Upper lobe of right lung (tissue), 1 donor: Measurements from ENCODE around the gene CTSA. TPM values are rescaled to one million over a fixed set of nuclear protein-coding genes. Genes with fewer than 3 reads are reported as not detected.

Source experiments
- ATAC-seq: fragments of 200-7000 bp; cut with Tn5 transposase; one replicate; pipeline ENCODE4 v1.9.1; 2020; ENCODE audit warnings: mild to moderate bottlenecking, moderate library complexity
- DNase-seq: peaks from one replicate; pipeline ENCODE4 v3.0.0-alpha.2; 2020
- H3K27ac ChIP-seq: fragments of 200-600 bp; one replicate; pipeline ENCODE4 v1.8.0; 2022
- H3K27me3 ChIP-seq: fragments of 200-600 bp; one replicate; pipeline ENCODE4 v1.8.0; 2022; ENCODE audit warnings: mild to moderate bottlenecking
- H3K36me3 ChIP-seq: fragments of 200-600 bp; one replicate; pipeline ENCODE4 v1.8.0; 2022
- H3K4me1 ChIP-seq: fragments of 200-600 bp; one replicate; pipeline ENCODE4 v1.8.0; 2022
- H3K4me3 ChIP-seq: fragments of 200-600 bp; one replicate; pipeline ENCODE4 v1.8.0; 2022; ENCODE audit warnings: mild to moderate bottlenecking
- H3K9me3 ChIP-seq: fragments of 200-600 bp; one replicate; pipeline ENCODE4 v1.8.0; 2022
- CTCF ChIP-seq: fragments of 200-600 bp; IDR thresholded peaks from one replicate; pipeline ENCODE4 v1.8.0; 2022; ENCODE audit warnings: antibody characterized with exemption
- intact Hi-C: fragments of 100-400 bp; cut with DNase I; formaldehyde crosslinking; loops from one replicate; pipeline ENCODE4 v1.11.0; 2022
- total RNA-seq: library from RNA; stranded (reverse); fragmentation: NEBNext Ultra II Directional; extraction: Animal tissue kit (Norgen Biotek cat#: 25700); gene quantifications from one replicate; pipeline ENCODE4 v1.2.1, GENCODE V29; 2021
- donor health status: DM: no; HTN: yes; CAD: no; lungs with severe emphysema.

Gene CTSA
- total RNA-seq, 1 donor from 2014 or later: 164 TPM

GRCh38 chr20:45907219-45907948, 16.2 kb downstream of the CTSA start:
- ATAC-seq: no peak
- Histone ChIP-seq H3K36me3 (no peaks in the 10 kb centered on the region), H3K9me3 (no peaks in the 10 kb centered on the region), H3K27me3 (no peaks in the 10 kb centered on the region), H3K4me1 (peaks cover 12% of the 10 kb centered on the region), H3K4me3 (no peak overlapping the region), H3K27ac (no peak overlapping the region)
- intact Hi-C loops: no loop called here
- DNase-seq: no peak
- no peak for TF ChIP-seq CTCF

DNA sequence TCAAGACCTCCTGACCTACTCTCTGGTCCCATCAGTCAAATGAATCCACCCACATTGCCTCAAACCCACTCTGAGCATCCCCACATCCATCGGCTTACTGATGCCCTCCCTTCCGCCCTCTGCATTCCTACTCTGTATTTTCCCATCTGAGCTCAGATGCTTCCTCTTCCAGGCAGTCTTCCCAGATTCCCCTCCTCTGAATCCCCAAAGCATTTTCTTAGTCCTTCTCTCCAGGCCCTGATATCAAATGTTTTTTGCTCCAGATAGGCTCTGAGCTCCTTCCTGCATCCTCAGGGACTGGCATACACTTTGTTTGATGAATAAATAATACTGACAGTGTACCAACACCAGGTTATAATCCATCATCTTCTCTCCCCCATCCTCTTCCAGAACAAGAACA, 16.9 kb downstream of the CTSA start:
- no peaks in the 10 kb centered on the region for H3K27me3 ChIP-seq
- no peak overlapping the region for H3K27ac ChIP-seq
- no peaks in the 10 kb centered on the region for H3K9me3 ChIP-seq
- peaks cover 15% of the 10 kb centered on the region for H3K4me1 ChIP-seq
- no peak for TF ChIP-seq CTCF
- ATAC-seq: no peak
- H3K36me3 ChIP-seq: no peaks in the 10 kb centered on the region
- H3K4me3 ChIP-seq: no peak overlapping the region
- intact Hi-C loops: no loop called here
- DNase-seq: no peak

DNA sequence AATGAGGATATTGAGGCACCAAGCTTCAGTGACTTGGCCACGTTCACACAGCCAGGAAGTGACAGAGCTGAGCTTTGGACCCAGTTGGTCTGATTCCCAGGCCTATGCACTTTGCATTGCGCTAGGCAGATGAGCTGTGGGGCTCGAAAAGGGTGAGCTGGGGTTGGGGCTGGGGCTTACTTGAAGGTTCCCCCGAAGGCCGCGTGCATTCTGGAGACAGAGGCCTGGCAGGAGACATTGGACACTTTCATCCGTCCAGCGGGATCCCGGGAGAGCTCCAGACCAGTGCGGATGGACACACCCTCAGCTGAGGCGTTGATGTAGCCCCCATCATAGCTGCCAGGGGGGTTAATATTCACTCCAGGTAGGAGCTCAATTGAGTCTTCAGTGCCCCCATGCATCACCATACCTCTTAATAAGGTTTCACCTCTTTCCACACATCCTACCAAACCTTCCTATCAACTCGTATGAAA, 18.2 kb downstream of the CTSA start:
- peaks cover 19% of the 10 kb centered on the region for H3K4me1 ChIP-seq
- no peak for DNase-seq
- H3K36me3 ChIP-seq: no peaks in the 10 kb centered on the region
- no peak overlapping the region for H3K4me3 ChIP-seq
- ATAC-seq: no peak
- H3K27ac ChIP-seq: no peak overlapping the region
- H3K9me3 ChIP-seq: no peaks in the 10 kb centered on the region
- intact Hi-C loops: no loop called here
- no peak for TF ChIP-seq CTCF
- no peaks in the 10 kb centered on the region for H3K27me3 ChIP-seq

DNA sequence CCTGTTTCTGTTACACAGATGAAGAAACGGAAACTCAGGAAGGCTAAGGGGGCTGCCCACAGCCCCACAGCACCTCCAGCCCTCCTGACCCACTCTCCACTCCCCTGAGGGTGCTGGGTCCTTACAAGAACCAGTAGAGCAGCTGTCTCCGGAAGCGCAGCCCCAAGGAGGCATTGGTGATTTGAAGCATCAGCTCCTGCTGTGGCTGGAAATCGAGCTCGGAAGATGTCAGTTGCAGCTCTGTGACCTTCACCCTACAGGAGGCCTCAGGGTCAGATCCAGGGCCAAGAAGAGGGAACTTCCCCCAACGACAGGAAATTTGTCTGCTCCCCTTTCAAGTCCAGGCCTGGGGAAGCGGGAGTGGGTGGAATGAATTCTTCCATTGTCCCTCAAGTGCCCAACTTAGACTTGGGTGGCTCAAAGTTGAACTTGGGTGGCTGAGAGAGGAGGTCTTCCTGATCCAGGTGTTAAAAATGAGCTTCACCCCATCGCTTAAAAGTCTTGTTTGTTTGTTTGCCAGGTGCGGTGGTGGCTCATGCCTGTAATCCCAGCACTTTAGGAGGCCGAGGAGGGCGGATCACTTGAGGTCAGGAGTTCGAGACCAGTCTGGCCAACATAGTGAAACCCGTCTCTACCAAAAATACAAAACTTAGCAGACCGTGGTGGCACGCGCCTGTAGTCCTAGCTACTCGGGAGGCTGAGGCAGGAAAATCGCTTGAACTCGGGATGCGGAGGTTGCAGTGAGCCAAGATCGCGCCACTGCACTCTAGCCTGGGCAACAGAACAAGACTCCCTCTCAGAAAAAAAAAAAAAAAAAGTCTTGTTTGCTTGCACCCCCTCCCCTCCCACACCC, 18.9 kb downstream of the CTSA start:
- ATAC-seq: peak; percentile 19
- Histone ChIP-seq H3K27ac (no peak overlapping the region), H3K36me3 (no peaks in the 10 kb centered on the region), H3K4me1 (peaks cover 25% of the 10 kb centered on the region), H3K4me3 (peak overlapping the region; percentile 58), H3K9me3 (no peaks in the 10 kb centered on the region), H3K27me3 (no peaks in the 10 kb centered on the region)
- no peak for DNase-seq
- intact Hi-C loops: no loop called here
- TF ChIP-seq CTCF: no peak

DNA sequence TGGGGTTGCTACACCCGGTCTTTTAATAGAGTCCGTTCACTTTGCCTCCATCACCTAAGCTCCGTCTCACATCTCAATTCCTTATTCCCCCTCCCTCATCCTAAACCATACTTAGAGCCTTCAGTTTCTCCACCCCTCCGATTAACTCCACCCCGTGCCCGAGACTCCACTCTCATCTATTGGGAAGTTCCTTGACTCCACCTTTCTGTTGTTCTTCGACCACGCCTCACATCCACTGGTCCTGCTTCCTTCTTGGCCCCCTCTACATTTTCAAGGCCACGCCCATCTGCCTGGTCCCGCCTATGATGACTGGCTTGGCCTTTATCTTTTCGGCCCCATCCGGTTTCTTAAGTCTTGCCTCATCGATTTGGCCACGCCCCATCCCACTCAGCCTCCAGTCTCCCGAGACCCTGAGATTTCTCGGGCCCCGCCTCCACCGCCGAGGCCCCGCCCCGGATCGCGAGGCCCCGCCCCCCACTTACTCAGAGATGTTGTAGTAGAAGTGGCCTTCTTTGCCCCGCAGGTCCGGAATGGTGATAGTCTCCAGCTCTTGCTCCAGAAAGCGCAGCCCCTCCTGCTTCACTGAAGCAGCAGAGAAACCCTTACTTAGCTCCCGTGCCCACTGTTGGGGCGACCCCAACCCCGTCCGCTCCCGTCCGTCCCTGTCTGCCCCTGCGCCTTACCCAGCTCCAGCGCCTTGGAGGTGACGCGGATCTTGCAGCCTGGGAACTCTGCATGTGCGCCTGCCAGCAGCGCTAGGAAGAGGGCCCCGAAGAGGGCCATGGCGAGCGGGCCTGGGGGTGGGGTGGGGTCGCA, 19.7 kb downstream of the CTSA start:
- intact Hi-C loops: no loop called here
- Histone ChIP-seq H3K9me3 (no peaks in the 10 kb centered on the region), H3K36me3 (no peaks in the 10 kb centered on the region), H3K4me3 (peak overlapping the region; percentile 58), H3K4me1 (peaks cover 25% of the 10 kb centered on the region), H3K27ac (peak overlapping the region; percentile 80), H3K27me3 (no peaks in the 10 kb centered on the region)
- DNase-seq: peak; percentile 94
- no peak for TF ChIP-seq CTCF
- ATAC-seq: peak; percentile 94
